ENCODE results near the gene TGFBR1. TPM values are rescaled to one million over a fixed set of nuclear protein-coding genes. Genes with fewer than 3 reads are reported as not detected.

Gene TGFBR1
- total RNA-seq, 2 experiments from 2014 or later, result 12.9 to 14.6 TPM

DNA sequence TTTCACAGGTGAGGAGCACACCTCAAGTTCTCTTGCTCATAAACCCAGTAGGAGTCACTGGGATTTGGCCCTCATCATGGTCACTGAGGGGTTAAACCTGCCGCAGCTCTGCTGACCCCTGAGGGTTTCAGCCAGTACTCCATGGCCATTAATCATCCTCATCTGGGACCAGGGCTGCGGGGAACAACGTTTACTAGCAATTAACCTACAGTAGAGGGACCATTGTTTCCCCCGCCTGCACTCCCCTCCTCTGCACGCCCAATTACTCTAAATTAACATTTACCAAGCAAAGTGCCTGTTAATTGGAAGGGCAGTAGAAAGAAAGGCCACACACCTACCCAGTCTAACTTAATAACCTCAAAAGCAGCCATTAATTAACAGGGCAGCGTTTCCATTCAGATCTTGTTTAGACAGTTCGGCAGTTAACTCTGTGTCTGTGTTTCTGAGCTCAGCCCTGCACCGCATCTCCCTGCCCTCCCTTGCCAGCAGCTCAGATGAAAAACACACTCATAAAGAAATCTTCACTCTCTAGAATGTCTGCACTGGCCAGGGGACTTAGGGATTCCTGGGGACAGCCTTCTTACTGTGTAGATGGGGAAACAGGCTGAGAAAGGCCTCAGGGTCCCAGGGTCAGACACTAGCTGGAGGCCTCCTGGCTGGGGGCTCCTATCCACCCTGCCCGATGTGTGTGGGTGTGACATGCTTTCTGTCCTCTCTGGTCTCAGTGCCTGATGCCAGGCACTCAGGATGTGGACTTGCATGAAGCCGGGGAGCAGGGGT is 65.3 kb downstream of the TGFBR1 start:
- CTCF ChIA-PET, result no interaction called here
- Mint-ChIP-seq H3K4me3 (no peak overlapping the region), H3K27me3 (peaks cover 8% of the 10 kb centered on the region), H3K4me1 (ENCODE audit: low read depth) (peaks cover 14% of the 10 kb centered on the region), H3K9me3 (no peaks in the 10 kb centered on the region), H3K36me3 (ENCODE audit: low read depth) (no peaks in the 10 kb centered on the region), H3K27ac (no peak overlapping the region)
- no peaks in the 10 kb centered on the region for H3K27me3 ChIP-seq (ENCODE audit: control insufficient read depth in 1 of 2, insufficient read depth in 2 of 2, low read length in 2 of 2)
- DNase-seq (no peak), ATAC-seq (ENCODE audit: poor library complexity) (no peak)
- H3K4me3 ChIP-seq (ENCODE audit: low read length), result no peak overlapping the region
- no peaks in the 10 kb centered on the region for H3K36me3 ChIP-seq (ENCODE audit: insufficient read depth, low read length)
- H3K9me3 ChIP-seq (ENCODE audit: control insufficient read depth in 1 of 2, insufficient read depth in 1 of 2, low read length in 2 of 2), result no peaks in the 10 kb centered on the region
- POLR2A ChIA-PET, result interaction anchor here (0.5 kb wide), 1 partner anchor 759 kb away, joined by 3 read pairs; no protein-coding TSS in a partner anchor
- TF ChIP-seq, protein P1, sequence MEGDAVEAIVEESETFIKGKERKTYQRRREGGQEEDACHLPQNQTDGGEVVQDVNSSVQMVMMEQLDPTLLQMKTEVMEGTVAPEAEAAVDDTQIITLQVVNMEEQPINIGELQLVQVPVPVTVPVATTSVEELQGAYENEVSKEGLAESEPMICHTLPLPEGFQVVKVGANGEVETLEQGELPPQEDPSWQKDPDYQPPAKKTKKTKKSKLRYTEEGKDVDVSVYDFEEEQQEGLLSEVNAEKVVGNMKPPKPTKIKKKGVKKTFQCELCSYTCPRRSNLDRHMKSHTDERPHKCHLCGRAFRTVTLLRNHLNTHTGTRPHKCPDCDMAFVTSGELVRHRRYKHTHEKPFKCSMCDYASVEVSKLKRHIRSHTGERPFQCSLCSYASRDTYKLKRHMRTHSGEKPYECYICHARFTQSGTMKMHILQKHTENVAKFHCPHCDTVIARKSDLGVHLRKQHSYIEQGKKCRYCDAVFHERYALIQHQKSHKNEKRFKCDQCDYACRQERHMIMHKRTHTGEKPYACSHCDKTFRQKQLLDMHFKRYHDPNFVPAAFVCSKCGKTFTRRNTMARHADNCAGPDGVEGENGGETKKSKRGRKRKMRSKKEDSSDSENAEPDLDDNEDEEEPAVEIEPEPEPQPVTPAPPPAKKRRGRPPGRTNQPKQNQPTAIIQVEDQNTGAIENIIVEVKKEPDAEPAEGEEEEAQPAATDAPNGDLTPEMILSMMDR (IDR thresholded peaks at IDR 0.05), result no peak
- intact Hi-C loops (cut with DNase I, micrococcal nuclease), result loop anchor here in 1 of 2 experiments (10.0 kb wide), 1 partner anchor 845 kb away; no protein-coding TSS in a partner anchor
- H3K27ac ChIP-seq (ENCODE audit: low read depth in 1 of 2, low read length in 2 of 2), result no peak overlapping the region
- peaks cover 5% of the 10 kb centered on the region for H3K4me1 ChIP-seq (ENCODE audit: insufficient read depth, low read length)

DNA sequence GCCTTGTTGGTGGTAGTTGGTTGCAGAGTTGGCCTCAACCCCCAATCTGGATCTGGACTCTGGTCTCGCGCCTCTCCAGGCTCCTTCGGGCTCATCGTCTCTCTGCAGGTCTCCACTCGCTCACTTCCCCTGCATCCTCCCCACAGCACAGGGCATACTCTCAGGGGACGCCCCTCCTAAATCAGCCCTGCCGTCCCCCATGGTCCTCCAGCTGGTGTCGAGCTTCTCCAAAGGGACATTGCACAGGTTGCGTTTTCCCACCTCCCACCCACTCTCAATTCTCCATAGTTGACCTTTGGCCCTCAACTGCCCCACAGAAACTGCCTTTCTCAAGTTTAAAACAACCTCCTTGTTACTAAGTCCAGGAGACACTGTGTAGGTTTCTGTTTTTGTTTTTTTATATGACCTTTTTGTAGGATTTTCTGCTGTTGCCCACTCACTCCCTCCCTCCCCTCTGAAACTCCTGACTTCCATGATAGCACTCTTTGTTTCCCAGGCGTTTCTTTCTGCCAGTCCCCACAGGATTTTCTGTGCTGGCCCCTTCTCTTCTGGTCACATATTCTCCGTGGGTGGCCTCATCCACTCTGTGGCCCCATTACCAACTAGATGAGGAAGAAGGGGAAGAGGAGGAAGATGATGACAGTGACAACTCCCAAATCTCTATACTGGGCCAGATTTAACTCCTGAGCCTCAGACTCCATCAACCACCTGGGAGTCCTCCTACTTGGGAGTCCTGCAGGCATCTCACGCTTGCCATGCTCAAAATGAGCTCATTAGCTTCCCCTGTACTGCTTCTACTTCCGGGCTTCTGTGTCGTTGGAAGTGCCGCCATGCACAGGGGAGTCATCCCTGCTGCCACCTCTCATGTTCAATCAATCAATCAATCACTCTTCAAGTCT is 66.6 kb downstream of the TGFBR1 start:
- Histone ChIP-seq H3K4me1 (ENCODE audit: insufficient read depth, low read length) (peaks cover 5% of the 10 kb centered on the region), H3K9me3 (ENCODE audit: control insufficient read depth in 1 of 2, insufficient read depth in 1 of 2, low read length in 2 of 2) (no peaks in the 10 kb centered on the region), H3K36me3 (ENCODE audit: insufficient read depth, low read length) (no peaks in the 10 kb centered on the region), H3K27ac (ENCODE audit: low read depth in 1 of 2, low read length in 2 of 2) (no peak overlapping the region), H3K4me3 (ENCODE audit: low read length) (no peak overlapping the region), H3K27me3 (ENCODE audit: control insufficient read depth in 1 of 2, insufficient read depth in 2 of 2, low read length in 2 of 2) (no peaks in the 10 kb centered on the region)
- TF ChIP-seq, protein P1 (IDR thresholded peaks at IDR 0.05), result no peak
- ATAC-seq (ENCODE audit: poor library complexity) (no peak), DNase-seq (no peak)
- no peak overlapping the region for H3K27ac Mint-ChIP-seq
- intact Hi-C loops (cut with DNase I, micrococcal nuclease), result no loop called here
- POLR2A ChIA-PET, result interaction anchor here (1.2 kb wide), 1 partner anchor 50 kb away, joined by 3 read pairs; the partner anchor contains the start of genes ALG2 and SEC61B
- CTCF ChIA-PET, result no interaction called here
- no peak overlapping the region for H3K4me3 Mint-ChIP-seq
- H3K27me3 Mint-ChIP-seq, result peaks cover 8% of the 10 kb centered on the region
- peaks cover 14% of the 10 kb centered on the region for H3K4me1 Mint-ChIP-seq (ENCODE audit: low read depth)
- H3K9me3 Mint-ChIP-seq, result no peaks in the 10 kb centered on the region
- no peaks in the 10 kb centered on the region for H3K36me3 Mint-ChIP-seq (ENCODE audit: low read depth)

DNA sequence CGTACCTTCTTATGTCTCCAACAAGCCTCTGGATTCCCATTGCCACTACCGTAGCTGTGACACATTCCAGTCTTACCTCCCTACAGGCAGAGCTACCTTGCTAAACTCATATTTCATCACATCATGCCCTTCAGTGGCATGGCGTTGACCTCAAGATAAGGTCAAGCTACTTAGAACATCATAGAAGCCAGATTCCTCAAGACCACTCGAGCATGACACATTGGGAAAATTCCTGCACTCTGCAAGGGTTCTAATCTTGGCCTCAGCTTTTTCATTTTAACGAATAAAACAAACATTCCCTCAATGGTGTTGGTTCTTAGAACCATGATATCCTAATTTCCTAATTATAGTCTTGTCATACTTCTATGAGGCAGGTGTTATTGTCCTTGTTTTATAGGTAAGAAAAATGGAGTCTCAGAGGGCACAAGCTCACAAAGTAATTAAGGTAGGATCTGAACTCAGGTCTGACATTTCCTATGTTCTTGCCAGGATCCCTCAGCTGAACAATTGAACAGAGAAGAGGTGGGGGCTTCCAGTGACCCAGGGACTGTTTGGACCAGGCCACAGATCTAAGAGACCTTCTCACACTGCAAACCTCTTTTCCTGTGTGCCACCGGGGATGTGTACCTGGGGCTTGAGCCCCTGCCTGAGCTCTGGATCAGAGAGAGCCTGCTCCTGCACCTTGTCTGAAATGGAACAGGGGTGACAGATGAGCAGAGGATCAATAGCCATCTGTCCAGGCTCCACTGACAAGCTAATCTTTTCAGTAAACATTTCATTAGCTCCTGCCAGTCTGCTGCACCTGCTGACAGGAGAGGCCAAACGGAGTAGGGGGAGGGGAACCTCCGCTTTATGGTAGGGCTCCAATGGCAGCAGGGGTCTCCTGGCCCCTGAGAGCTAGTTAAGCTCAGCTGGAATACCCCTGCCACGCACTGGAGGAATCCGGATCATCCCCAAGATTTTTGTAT is 67.5 kb downstream of the TGFBR1 start:
- no peak for DNase-seq
- intact Hi-C loops (cut with DNase I, micrococcal nuclease), result no loop called here
- no peak overlapping the region for H3K27ac Mint-ChIP-seq
- Histone ChIP-seq H3K27ac (ENCODE audit: low read depth in 1 of 2, low read length in 2 of 2) (no peak overlapping the region), H3K4me3 (ENCODE audit: low read length) (no peak overlapping the region), H3K9me3 (ENCODE audit: control insufficient read depth in 1 of 2, insufficient read depth in 1 of 2, low read length in 2 of 2) (no peaks in the 10 kb centered on the region), H3K36me3 (ENCODE audit: insufficient read depth, low read length) (no peaks in the 10 kb centered on the region), H3K27me3 (ENCODE audit: control insufficient read depth in 1 of 2, insufficient read depth in 2 of 2, low read length in 2 of 2) (no peaks in the 10 kb centered on the region), H3K4me1 (ENCODE audit: insufficient read depth, low read length) (peaks cover 5% of the 10 kb centered on the region)
- TF ChIP-seq, protein P1 (IDR thresholded peaks at IDR 0.05), result no peak
- ChIA-PET CTCF (no interaction called here), POLR2A (interaction anchor here (1.2 kb wide), 1 partner anchor 50 kb away, joined by 3 read pairs; the partner anchor contains the start of genes ALG2 and SEC61B)
- H3K27me3 Mint-ChIP-seq, result peaks cover 8% of the 10 kb centered on the region
- no peaks in the 10 kb centered on the region for H3K36me3 Mint-ChIP-seq (ENCODE audit: low read depth)
- peaks cover 10% of the 10 kb centered on the region for H3K4me1 Mint-ChIP-seq (ENCODE audit: low read depth)
- ATAC-seq (ENCODE audit: poor library complexity), result no peak
- H3K4me3 Mint-ChIP-seq, result no peak overlapping the region
- no peaks in the 10 kb centered on the region for H3K9me3 Mint-ChIP-seq
